Lower leg skin (tissue), 3 donors: ENCODE measurements around the gene MIF4GD.

Experiments used
- POLR2A ChIP-seq, 2 donors: fragments of 450-650 bp; IDR thresholded peaks; one replicate each; pipeline ENCODE4 v1.6.1; 2016 to 2017; ENCODE audit warnings: antibody characterized with exemption in 2 of 2, mild to moderate bottlenecking in 1 of 2, moderate library complexity in 1 of 2
- TF ChIP-seq, protein P1 (sequence below), 3 donors: fragments of 450-650 bp; IDR thresholded peaks; one replicate each; pipeline ENCODE4 v1.5.1; 2016; ENCODE audit warnings: antibody characterized with exemption in 3 of 3, mild to moderate bottlenecking in 3 of 3, moderate library complexity in 2 of 3

DNA sequence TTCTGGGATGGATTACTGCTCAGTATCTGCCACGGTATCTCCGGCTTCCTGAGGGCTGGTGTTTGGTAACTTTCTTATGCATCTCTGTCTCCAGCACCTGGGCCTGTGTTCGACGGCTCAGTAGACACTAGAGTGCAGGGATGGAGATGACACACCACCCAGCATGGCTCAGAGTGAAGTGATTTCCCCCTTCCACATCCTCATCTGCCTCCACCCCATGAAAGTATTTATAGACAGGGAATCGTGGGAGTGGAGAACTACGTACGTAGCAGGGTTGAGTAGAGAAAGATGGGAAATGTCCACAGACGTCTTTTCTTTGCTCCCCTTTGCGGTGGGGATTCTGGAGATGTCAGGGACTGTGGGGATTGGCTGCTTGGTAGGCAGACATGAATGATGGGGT is 30.0 kb upstream of the MIF4GD start:
- TF ChIP-seq, protein P1, sequence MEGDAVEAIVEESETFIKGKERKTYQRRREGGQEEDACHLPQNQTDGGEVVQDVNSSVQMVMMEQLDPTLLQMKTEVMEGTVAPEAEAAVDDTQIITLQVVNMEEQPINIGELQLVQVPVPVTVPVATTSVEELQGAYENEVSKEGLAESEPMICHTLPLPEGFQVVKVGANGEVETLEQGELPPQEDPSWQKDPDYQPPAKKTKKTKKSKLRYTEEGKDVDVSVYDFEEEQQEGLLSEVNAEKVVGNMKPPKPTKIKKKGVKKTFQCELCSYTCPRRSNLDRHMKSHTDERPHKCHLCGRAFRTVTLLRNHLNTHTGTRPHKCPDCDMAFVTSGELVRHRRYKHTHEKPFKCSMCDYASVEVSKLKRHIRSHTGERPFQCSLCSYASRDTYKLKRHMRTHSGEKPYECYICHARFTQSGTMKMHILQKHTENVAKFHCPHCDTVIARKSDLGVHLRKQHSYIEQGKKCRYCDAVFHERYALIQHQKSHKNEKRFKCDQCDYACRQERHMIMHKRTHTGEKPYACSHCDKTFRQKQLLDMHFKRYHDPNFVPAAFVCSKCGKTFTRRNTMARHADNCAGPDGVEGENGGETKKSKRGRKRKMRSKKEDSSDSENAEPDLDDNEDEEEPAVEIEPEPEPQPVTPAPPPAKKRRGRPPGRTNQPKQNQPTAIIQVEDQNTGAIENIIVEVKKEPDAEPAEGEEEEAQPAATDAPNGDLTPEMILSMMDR (IDR thresholded peaks at IDR 0.05): no peak
- TF ChIP-seq POLR2A (IDR thresholded peaks at IDR 0.05): no peak
